Osteoblast (primary cell): ENCODE results near the gene KIF16B. TPM values are rescaled to one million over a fixed set of nuclear protein-coding genes. Genes with fewer than 3 reads are reported as not detected.
A peak's percentile ranks its signal among the peaks of the same experiment; 100 is the strongest.

Experiments used
- DNase-seq: peaks from one replicate; pipeline ENCODE4 v3.0.0; 2011; ENCODE audit warnings: low spot score, mixed read lengths; ENCODE audit not compliant: insufficient read length; ENCODE audit errors: missing footprints
- H2AFZ ChIP-seq: 2 replicates; pipeline ENCODE4 v1.6.0; 2011; ENCODE audit warnings: mild to moderate bottlenecking, low read length
- H3K27ac ChIP-seq: 2 replicates; pipeline ENCODE4 v1.5.1; 2011; ENCODE audit warnings: mild to moderate bottlenecking, low read depth, low read length, moderate library complexity
- H3K27me3 ChIP-seq: 2 replicates; pipeline ENCODE4 v1.6.0; 2012; ENCODE audit warnings: mild to moderate bottlenecking, control low read depth, inconsistent platforms, low read length, moderate library complexity; ENCODE audit not compliant: insufficient read depth
- H3K36me3 ChIP-seq: 2 replicates; pipeline ENCODE4 v1.5.1; 2011; ENCODE audit warnings: mild to moderate bottlenecking, low read length, control low read depth, moderate library complexity; ENCODE audit not compliant: insufficient read depth
- H3K4me1 ChIP-seq: 2 replicates; pipeline ENCODE4 v1.5.1; 2011; ENCODE audit warnings: mild to moderate bottlenecking, low read length, control low read depth, moderate library complexity; ENCODE audit not compliant: insufficient read depth
- H3K4me2 ChIP-seq: 2 replicates; pipeline ENCODE4 v1.6.0; 2011; ENCODE audit warnings: mild to moderate bottlenecking, low read length; ENCODE audit not compliant: insufficient read depth
- H3K4me3 ChIP-seq: fragments of 200-600 bp; sonication (generic); 3 replicates; pipeline ENCODE4 v1.5.1; 2012; ENCODE audit warnings: mild to moderate bottlenecking, low read length, inconsistent platforms; ENCODE audit not compliant: insufficient read depth
- H3K79me2 ChIP-seq: 2 replicates; pipeline ENCODE4 v1.6.0; 2012; ENCODE audit warnings: mild to moderate bottlenecking, low read length, control low read depth, inconsistent platforms; ENCODE audit not compliant: insufficient read depth
- H3K9me3 ChIP-seq: 2 replicates; pipeline ENCODE4 v1.5.1; 2011; ENCODE audit warnings: low read depth, low read length, control low read depth
- H4K20me1 ChIP-seq: 2 replicates; pipeline ENCODE4 v1.6.0; 2012; ENCODE audit warnings: mild to moderate bottlenecking, low read length, control low read depth; ENCODE audit not compliant: insufficient read depth
- total RNA-seq: library from RNA; depleted of rRNA; stranded (reverse); fragments of >200 nt; gene quantifications from 2 replicates; pipeline ENCODE4 v1.2.3, GENCODE V29; 2012
- TF ChIP-seq, protein P1 (sequence below): IDR thresholded peaks from 2 replicates; pipeline ENCODE4 v1.5.1; 2011; ENCODE audit warnings: mild to moderate bottlenecking, low read depth, low read length, moderate library complexity; ENCODE audit errors: extremely low read depth

KIF16B gene
- total RNA-seq, 1 donor = 9.0 TPM

DNA sequence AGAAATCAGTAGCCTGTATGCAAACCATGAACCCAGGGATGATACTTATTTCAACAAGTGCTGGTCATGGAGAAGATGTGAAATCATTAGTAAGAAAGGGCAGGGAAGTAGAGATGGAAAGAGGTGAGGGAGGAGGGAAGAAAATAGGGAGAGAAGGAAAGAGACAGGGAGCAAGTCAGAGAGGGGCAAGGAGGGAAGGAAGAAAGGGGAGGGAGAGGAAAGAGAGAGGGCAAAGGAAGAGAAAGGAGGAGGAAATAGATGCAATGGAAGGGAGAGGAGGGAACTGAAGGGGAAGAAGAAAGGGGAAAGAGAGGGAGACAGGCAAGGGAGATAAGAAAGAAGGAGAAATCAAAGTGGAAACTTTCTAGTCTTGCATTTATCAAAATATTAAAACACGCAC lies 195.1 kb downstream of the KIF16B start:
- Histone ChIP-seq H3K79me2 (no peaks in the 10 kb centered on the region), H3K4me1 (no peaks in the 10 kb centered on the region), H3K27ac (no peak overlapping the region), H3K4me3 (no peak overlapping the region), H3K36me3 (no peaks in the 10 kb centered on the region), H4K20me1 (no peaks in the 10 kb centered on the region), H3K27me3 (no peaks in the 10 kb centered on the region), H3K9me3 (no peaks in the 10 kb centered on the region), H2AFZ (no peak overlapping the region), H3K4me2 (no peak overlapping the region)
- no peak for DNase-seq
- TF ChIP-seq, protein P1, sequence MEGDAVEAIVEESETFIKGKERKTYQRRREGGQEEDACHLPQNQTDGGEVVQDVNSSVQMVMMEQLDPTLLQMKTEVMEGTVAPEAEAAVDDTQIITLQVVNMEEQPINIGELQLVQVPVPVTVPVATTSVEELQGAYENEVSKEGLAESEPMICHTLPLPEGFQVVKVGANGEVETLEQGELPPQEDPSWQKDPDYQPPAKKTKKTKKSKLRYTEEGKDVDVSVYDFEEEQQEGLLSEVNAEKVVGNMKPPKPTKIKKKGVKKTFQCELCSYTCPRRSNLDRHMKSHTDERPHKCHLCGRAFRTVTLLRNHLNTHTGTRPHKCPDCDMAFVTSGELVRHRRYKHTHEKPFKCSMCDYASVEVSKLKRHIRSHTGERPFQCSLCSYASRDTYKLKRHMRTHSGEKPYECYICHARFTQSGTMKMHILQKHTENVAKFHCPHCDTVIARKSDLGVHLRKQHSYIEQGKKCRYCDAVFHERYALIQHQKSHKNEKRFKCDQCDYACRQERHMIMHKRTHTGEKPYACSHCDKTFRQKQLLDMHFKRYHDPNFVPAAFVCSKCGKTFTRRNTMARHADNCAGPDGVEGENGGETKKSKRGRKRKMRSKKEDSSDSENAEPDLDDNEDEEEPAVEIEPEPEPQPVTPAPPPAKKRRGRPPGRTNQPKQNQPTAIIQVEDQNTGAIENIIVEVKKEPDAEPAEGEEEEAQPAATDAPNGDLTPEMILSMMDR = no peak

DNA sequence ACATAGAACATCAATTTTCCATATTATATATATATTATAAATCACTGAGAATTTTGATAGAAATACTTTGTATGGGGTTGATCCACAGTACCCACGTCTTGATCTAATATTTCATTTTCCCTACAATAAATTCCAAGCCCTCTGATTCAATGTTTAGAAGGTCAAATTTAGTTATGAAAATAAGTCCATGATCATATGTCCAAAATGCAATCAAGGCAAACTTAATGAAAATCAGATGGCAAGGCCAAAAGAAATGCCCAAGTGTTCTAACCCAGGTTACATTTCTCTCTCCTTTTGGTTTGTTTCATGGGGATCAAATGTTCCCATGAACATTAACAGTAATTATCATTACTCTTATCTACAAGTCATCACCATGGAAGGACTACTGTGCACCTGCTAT lies 203.8 kb downstream of the KIF16B start:
- H3K9me3 ChIP-seq = no peaks in the 10 kb centered on the region
- DNase-seq = no peak
- H3K79me2 ChIP-seq = no peaks in the 10 kb centered on the region
- H3K4me3 ChIP-seq = no peak overlapping the region
- no peaks in the 10 kb centered on the region for H3K27me3 ChIP-seq
- no peaks in the 10 kb centered on the region for H3K36me3 ChIP-seq
- no peak overlapping the region for H3K4me2 ChIP-seq
- H2AFZ ChIP-seq = no peak overlapping the region
- TF ChIP-seq, protein P1 = no peak
- H4K20me1 ChIP-seq = no peaks in the 10 kb centered on the region
- H3K4me1 ChIP-seq = peaks cover 6% of the 10 kb centered on the region
- no peak overlapping the region for H3K27ac ChIP-seq

DNA sequence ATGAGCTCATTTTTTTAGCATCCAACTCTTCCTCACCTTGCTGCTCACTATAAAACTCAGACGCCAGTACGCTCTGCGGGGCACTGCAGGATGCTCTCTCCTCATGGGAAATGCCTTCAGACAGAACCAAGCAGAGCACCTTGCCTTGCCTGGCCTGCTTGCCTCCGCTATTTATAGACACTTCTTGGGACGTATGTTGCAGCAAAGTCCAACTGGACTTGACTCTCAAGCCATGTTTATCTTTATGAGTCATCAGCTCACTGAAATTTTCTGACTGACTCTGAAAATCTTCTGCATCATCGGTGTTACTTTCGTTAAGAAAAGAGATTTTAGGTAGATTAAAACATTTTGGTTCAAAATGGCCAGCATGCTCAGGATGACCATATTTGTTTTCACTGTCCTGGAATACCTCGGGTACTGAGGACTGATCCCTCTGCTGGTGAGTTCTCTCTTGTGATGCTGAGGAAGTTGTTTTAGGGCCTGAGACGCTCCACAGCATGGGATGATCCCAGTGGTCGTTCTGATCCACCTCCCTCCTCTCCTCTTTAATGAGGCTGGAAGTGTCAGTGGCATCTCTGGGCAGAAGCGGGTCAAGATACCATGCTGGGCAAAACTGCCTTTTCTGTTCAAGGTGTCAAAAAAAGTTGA lies 204.5 kb downstream of the KIF16B start:
- TF ChIP-seq, protein P1 = peak; percentile 10
- H3K4me2 ChIP-seq = peak overlapping the region; percentile 29
- no peak overlapping the region for H2AFZ ChIP-seq
- H3K79me2 ChIP-seq = no peaks in the 10 kb centered on the region
- H3K36me3 ChIP-seq = no peaks in the 10 kb centered on the region
- no peaks in the 10 kb centered on the region for H4K20me1 ChIP-seq
- H3K4me1 ChIP-seq = peaks cover 6% of the 10 kb centered on the region
- peak overlapping the region; percentile 6 for H3K27ac ChIP-seq
- no peaks in the 10 kb centered on the region for H3K9me3 ChIP-seq
- no peak overlapping the region for H3K4me3 ChIP-seq
- DNase-seq = peak; percentile 85
- H3K27me3 ChIP-seq = no peaks in the 10 kb centered on the region

DNA sequence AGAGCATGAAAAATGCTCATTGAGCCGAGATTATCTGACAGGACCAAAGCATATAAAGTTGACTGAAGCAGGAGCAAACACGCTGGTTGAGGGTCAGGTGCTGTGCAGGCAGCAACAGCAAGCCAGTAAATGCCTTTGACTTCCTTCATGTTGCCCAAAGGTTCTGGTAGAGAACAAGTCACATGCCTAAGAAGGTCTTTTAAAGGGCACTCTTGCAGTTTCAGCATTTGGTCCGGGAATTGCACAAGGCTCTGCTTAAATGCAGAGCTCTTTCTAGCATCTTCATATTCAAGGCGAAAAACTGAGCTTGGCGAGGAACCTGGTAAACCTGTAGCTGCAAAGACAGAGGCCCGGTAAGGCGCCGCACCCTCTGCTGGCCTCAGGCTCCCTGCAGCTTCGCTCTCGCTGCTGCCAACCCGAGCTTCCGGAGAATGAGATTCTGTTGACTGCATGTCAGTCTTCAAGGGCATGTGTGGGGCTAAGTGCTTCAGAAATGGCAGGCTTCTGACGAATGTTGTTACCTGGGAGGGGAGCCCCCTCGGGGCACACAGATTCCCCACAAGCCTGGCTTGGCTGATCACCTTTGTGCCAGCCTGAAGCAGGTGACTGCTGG lies 205.2 kb downstream of the KIF16B start:
- TF ChIP-seq, protein P1 = no peak
- Histone ChIP-seq H2AFZ (no peak overlapping the region), H4K20me1 (no peaks in the 10 kb centered on the region), H3K27me3 (no peaks in the 10 kb centered on the region), H3K4me2 (no peak overlapping the region), H3K36me3 (no peaks in the 10 kb centered on the region), H3K4me3 (no peak overlapping the region), H3K4me1 (peaks cover 6% of the 10 kb centered on the region), H3K27ac (no peak overlapping the region), H3K79me2 (no peaks in the 10 kb centered on the region), H3K9me3 (no peaks in the 10 kb centered on the region)
- DNase-seq = no peak
